CD4-positive, CD25-positive, alpha-beta regulatory T cell (primary cell): Measurements from ENCODE around the gene PTGER1. TPM values are rescaled to one million over a fixed set of nuclear protein-coding genes. Genes with fewer than 3 reads are reported as not detected.

Experiments
- ATAC-seq, 2 donors: fragments of 150-1000 bp; cut with Tn5 transposase; one replicate each; pipeline ENCODE4 v1.10.0; 2021; ENCODE audit warnings: low read depth in 2 of 2, moderate number of reproducible peaks in 2 of 2, moderate library complexity in 1 of 2
- DNase-seq, 3 donors: peaks; one replicate each; pipeline versions ENCODE4 v3.0.0 to v3.0.0-alpha.2; 2012 to 2022; ENCODE audit warnings: mixed read lengths in 1 of 3
- H3K27ac ChIP-seq: one replicate; pipeline ENCODE4 v1.7.0; 2013; ENCODE audit warnings: mild to moderate bottlenecking, low read length; ENCODE audit not compliant: insufficient read depth, poor library complexity, severe bottlenecking
- H3K27me3 ChIP-seq: one replicate; pipeline ENCODE4 v1.7.0; 2013; ENCODE audit warnings: low read length; ENCODE audit not compliant: control insufficient read depth, insufficient read depth
- H3K36me3 ChIP-seq: one replicate; pipeline ENCODE4 v1.7.0; 2013; ENCODE audit warnings: mild to moderate bottlenecking, low read length, moderate library complexity; ENCODE audit not compliant: control insufficient read depth, insufficient read depth
- H3K4me1 ChIP-seq: 2 replicates; pipeline ENCODE4 v1.7.0; 2013; ENCODE audit warnings: mild to moderate bottlenecking, low read length; ENCODE audit not compliant: insufficient read depth, control insufficient read depth, poor library complexity, severe bottlenecking
- H3K4me3 ChIP-seq: one replicate; pipeline ENCODE4 v1.7.0; 2013; ENCODE audit warnings: low read depth, mild to moderate bottlenecking, low read length, moderate library complexity
- H3K9me3 ChIP-seq, 2 experiments: 1 replicate in 1 of 2; 2 replicates in 1 of 2; pipeline ENCODE4 v1.7.0; 2013; ENCODE audit warnings: low read length in 2 of 2, mild to moderate bottlenecking in 1 of 2, moderate library complexity in 1 of 2; ENCODE audit not compliant: control insufficient read depth in 2 of 2
- H3K27ac Mint-ChIP-seq, 3 donors: one replicate each; pipeline ENCODE4 v1.8.0; 2020 to 2022; ENCODE audit warnings: mild to moderate bottlenecking in 3 of 3, mixed read lengths in 3 of 3, moderate library complexity in 2 of 3
- H3K27me3 Mint-ChIP-seq: one replicate; pipeline ENCODE4 v1.8.0; 2022; ENCODE audit warnings: mild to moderate bottlenecking, mixed read lengths
- H3K36me3 Mint-ChIP-seq: one replicate; pipeline ENCODE4 v1.8.0; 2020; ENCODE audit warnings: mixed read lengths
- H3K4me1 Mint-ChIP-seq, 4 donors: one replicate each; pipeline ENCODE4 v1.8.0; 2020 to 2022; ENCODE audit warnings: mixed read lengths in 4 of 4, mild to moderate bottlenecking in 1 of 4
- H3K4me3 Mint-ChIP-seq, 4 donors: one replicate each; pipeline ENCODE4 v1.8.0; 2020 to 2022; ENCODE audit warnings: mild to moderate bottlenecking in 4 of 4, mixed read lengths in 4 of 4, moderate library complexity in 3 of 4
- H3K9me3 Mint-ChIP-seq, 7 donors: one replicate each; pipeline ENCODE4 v1.8.0; 2020 to 2022; ENCODE audit warnings: mixed read lengths in 7 of 7, mild to moderate bottlenecking in 3 of 7, moderate library complexity in 2 of 7
- polyA plus RNA-seq, 4 donors: library from polyadenylated mRNA; unstranded; fragments of 300-500 nt; fragmentation: Illumina TruSeq; gene quantifications; one replicate each; pipeline ENCODE4 v1.2.3, GENCODE V29; 2021
- total RNA-seq: library from RNA; stranded (reverse); gene quantifications from one replicate; pipeline ENCODE4 v1.2.3, GENCODE V29; 2022

Gene PTGER1
- total and polyA plus RNA-seq, 5 donors from 2014 or later = not detected

DNA sequence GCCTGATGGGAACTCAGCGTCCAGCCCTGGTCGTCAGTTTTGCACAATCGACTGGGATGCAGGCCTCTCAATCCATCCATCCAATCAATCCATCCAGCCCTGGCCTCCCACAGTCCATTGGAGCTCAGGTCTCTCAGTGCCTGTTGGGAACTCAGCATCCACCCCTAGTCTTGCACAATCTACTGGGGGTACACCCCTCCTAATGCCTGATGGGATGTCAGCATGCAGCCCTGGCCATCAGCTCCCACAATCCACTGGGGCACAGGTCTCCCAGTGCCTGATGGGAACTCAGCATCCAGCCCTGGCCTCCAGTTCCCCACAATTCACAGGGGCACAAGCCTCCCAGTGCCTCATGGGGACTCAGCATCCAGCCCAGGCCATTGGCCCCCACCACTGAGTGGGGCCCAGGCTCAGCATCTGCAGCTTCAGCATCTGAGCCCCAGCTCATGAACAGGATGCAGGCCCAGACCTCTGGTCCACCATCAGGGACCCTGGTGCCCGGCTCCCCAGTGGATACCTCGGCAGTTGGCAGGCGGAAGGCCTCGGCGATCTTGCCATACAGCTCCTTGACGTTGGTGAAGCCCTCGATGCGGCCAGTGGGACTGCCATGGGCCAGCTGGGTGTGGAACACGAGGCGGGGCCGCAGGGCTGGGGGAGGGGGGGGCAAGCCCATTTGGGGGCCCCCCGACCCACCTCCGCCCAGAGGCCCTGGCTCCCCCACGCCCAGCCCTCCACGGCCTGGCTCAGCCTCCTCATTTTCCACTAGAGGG is 7.2 kb upstream of the PTGER1 start:
- Mint-ChIP-seq H3K9me3 (no peaks in the 10 kb centered on the region), H3K27ac (no peak overlapping the region), H3K4me3 (no peak overlapping the region), H3K27me3 (peaks cover 4% of the 10 kb centered on the region), H3K36me3 (peaks cover 10% of the 10 kb centered on the region), H3K4me1 (peaks cover 0 to 14% (median 10%) of the 10 kb centered on the region in 4 donors)
- Histone ChIP-seq H3K36me3 (peaks cover 12% of the 10 kb centered on the region), H3K9me3 (no peaks in the 10 kb centered on the region), H3K27ac (no peak overlapping the region), H3K4me3 (no peak overlapping the region), H3K4me1 (peaks cover 7% of the 10 kb centered on the region), H3K27me3 (no peaks in the 10 kb centered on the region)
- no peak for ATAC-seq
- DNase-seq = no peak

GRCh38 chr19:14480700-14481079 is 5.5 kb upstream of the PTGER1 start:
- no peaks in the 10 kb centered on the region for H3K9me3 Mint-ChIP-seq
- H3K36me3 Mint-ChIP-seq = peaks cover 10% of the 10 kb centered on the region
- H3K27ac Mint-ChIP-seq = no peak overlapping the region
- Histone ChIP-seq H3K4me1 (peaks cover 8% of the 10 kb centered on the region), H3K27me3 (no peaks in the 10 kb centered on the region), H3K36me3 (peaks cover 12% of the 10 kb centered on the region), H3K9me3 (no peaks in the 10 kb centered on the region), H3K4me3 (no peak overlapping the region), H3K27ac (no peak overlapping the region)
- H3K27me3 Mint-ChIP-seq = peaks cover 10% of the 10 kb centered on the region
- no peak overlapping the region for H3K4me3 Mint-ChIP-seq
- H3K4me1 Mint-ChIP-seq = peaks cover 0 to 10% (median 7%) of the 10 kb centered on the region in 4 donors
- no peak for DNase-seq
- no peak for ATAC-seq

- Mint-ChIP-seq H3K27me3 (peaks cover 10% of the 10 kb centered on the region), H3K27ac (no peak overlapping the region), H3K36me3 (peaks cover 10% of the 10 kb centered on the region), H3K9me3 (no peaks in the 10 kb centered on the region), H3K4me1 (peaks cover 0 to 14% (median 7%) of the 10 kb centered on the region in 4 donors), H3K4me3 (no peak overlapping the region)
- H3K4me3 ChIP-seq = no peak overlapping the region
- H3K4me1 ChIP-seq = peaks cover 14% of the 10 kb centered on the region
- ATAC-seq = peak; percentile 54 to 70
- no peaks in the 10 kb centered on the region for H3K9me3 ChIP-seq
- H3K36me3 ChIP-seq = peaks cover 12% of the 10 kb centered on the region
- no peak overlapping the region for H3K27ac ChIP-seq
- peak; percentile 47 to 59 (median 58) for DNase-seq
- no peaks in the 10 kb centered on the region for H3K27me3 ChIP-seq
These were observed 5.0 kb upstream of the PTGER1 start for GRCh38 chr19:14479975-14480699.

GRCh38 chr19:14479309-14479974 is 4.3 kb upstream of the PTGER1 start:
- no peak overlapping the region for H3K27ac Mint-ChIP-seq
- DNase-seq = no peak
- H3K4me1 ChIP-seq = peaks cover 21% of the 10 kb centered on the region

GRCh38 chr19:14478113-14478545 is 3.0 kb upstream of the PTGER1 start:
- no peak for DNase-seq
- no peak overlapping the region for H3K27ac ChIP-seq
- H3K36me3 ChIP-seq = peaks cover 12% of the 10 kb centered on the region
- Mint-ChIP-seq H3K36me3 (peaks cover 10% of the 10 kb centered on the region), H3K4me1 (peaks cover 0 to 25% (median 7%) of the 10 kb centered on the region in 4 donors), H3K27me3 (peaks cover 18% of the 10 kb centered on the region), H3K9me3 (no peaks in the 10 kb centered on the region), H3K4me3 (no peak overlapping the region), H3K27ac (no peak overlapping the region)
- no peak for ATAC-seq
- H3K4me3 ChIP-seq = no peak overlapping the region
- no peaks in the 10 kb centered on the region for H3K9me3 ChIP-seq
- peaks cover 28% of the 10 kb centered on the region for H3K4me1 ChIP-seq
- peaks cover 2% of the 10 kb centered on the region for H3K27me3 ChIP-seq

More at GRCh38 chr19:14479309-14479974, 4.3 kb upstream of the PTGER1 start:
- no peak overlapping the region for H3K27ac ChIP-seq
- peaks cover 14% of the 10 kb centered on the region for H3K27me3 Mint-ChIP-seq
- no peak for ATAC-seq
- H3K4me1 Mint-ChIP-seq = peaks cover 0 to 21% (median 7%) of the 10 kb centered on the region in 4 donors
- no peak overlapping the region for H3K4me3 ChIP-seq
- H3K27me3 ChIP-seq = peaks cover 2% of the 10 kb centered on the region
- H3K4me3 Mint-ChIP-seq = no peak overlapping the region
- peaks cover 12% of the 10 kb centered on the region for H3K36me3 ChIP-seq
- no peaks in the 10 kb centered on the region for H3K9me3 Mint-ChIP-seq
- H3K36me3 Mint-ChIP-seq = peaks cover 10% of the 10 kb centered on the region
- no peaks in the 10 kb centered on the region for H3K9me3 ChIP-seq

GRCh38 chr19:14477418-14478112 is 2.4 kb upstream of the PTGER1 start:
- DNase-seq (no peak), ATAC-seq (no peak)
- peaks cover 12% of the 10 kb centered on the region for H3K36me3 ChIP-seq
- peaks cover 2% of the 10 kb centered on the region for H3K27me3 ChIP-seq
- H3K27ac Mint-ChIP-seq = no peak overlapping the region
- no peak overlapping the region for H3K4me3 ChIP-seq
- no peak overlapping the region for H3K27ac ChIP-seq
- peaks cover 24% of the 10 kb centered on the region for H3K27me3 Mint-ChIP-seq
- H3K9me3 Mint-ChIP-seq = no peaks in the 10 kb centered on the region
- H3K36me3 Mint-ChIP-seq = peaks cover 10% of the 10 kb centered on the region
- H3K4me1 ChIP-seq = peaks cover 34% of the 10 kb centered on the region
- peaks cover 0 to 31% (median 10%) of the 10 kb centered on the region in 4 donors for H3K4me1 Mint-ChIP-seq
- no peaks in the 10 kb centered on the region for H3K9me3 ChIP-seq
- H3K4me3 Mint-ChIP-seq = no peak overlapping the region

DNA sequence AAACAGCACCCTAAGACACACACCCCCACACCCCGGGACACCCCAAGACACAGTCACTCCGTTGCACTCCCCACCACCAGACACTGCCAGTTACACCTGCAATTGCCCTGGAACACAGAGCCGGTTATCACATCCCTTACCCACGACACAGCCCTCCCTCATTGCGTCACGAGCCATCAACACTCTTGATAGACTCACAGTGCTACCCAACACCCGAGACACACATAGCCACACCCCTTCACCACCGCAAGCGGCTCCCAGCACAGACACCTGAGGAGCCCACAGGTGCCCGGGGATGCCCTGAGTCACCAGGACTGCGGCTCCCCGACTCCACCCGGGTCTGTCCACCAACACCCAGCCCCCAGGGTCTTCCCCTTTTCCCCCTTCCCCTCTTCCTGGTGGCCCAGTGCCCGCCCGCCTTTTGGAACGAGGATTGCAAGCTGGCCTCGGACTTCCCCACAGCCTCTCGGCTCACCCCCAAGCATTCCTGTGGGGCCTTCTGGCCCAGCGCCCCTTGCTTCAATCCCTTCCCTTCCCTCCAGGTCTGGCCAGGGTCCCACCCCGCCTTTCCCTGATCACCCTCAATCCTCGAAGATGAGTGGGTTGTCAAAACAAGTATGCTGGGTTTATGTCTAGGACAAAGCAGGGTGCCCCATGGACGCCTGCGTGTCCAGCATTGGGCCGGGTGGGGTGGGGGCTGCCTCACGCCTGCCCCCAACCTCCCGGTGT is 1.7 kb upstream of the PTGER1 start:
- ATAC-seq (no peak), DNase-seq (no peak)
- Mint-ChIP-seq H3K4me1 (peaks cover 0 to 31% (median 9%) of the 10 kb centered on the region in 4 donors), H3K4me3 (peak overlapping the region in 2 of 4 donors; percentile 70 to 77), H3K27ac (peak overlapping the region in 1 of 3 donors; percentile 48), H3K9me3 (no peaks in the 10 kb centered on the region), H3K36me3 (peaks cover 6% of the 10 kb centered on the region), H3K27me3 (peaks cover 28% of the 10 kb centered on the region)
- peaks cover 10% of the 10 kb centered on the region for H3K36me3 ChIP-seq
- peaks cover 2% of the 10 kb centered on the region for H3K27me3 ChIP-seq
- no peaks in the 10 kb centered on the region for H3K9me3 ChIP-seq
- peaks cover 41% of the 10 kb centered on the region for H3K4me1 ChIP-seq
- no peak overlapping the region for H3K4me3 ChIP-seq
- H3K27ac ChIP-seq = no peak overlapping the region
